Tibial artery (tissue), 4 donors: ENCODE results near the gene C17orf75.
A peak's percentile ranks its signal among the peaks of the same experiment; 100 is the strongest.
"Not testable (repeated sequence)": the region's sequence is repeated elsewhere in the genome, so short reads cannot be mapped to it uniquely, and the experiment has no call there.

Source experiments
- DNase-seq, 2 donors: peaks; one replicate each; pipeline ENCODE4 v3.0.0-alpha.2; 2019
- H3K27ac ChIP-seq, 2 donors: fragments of 200-600 bp; sonication (generic) in 1 of 2; 1 replicate in 1 of 2; 2 replicates in 1 of 2; pipeline ENCODE4 v1.5.1; 2018 to 2019; ENCODE audit warnings: mild to moderate bottlenecking in 1 of 2
- H3K27me3 ChIP-seq, 2 donors: fragments of 200-600 bp; sonication (generic) in 1 of 2; one replicate each; pipeline versions ENCODE4 v1.5.1 to v1.6.0; 2016 to 2019
- H3K36me3 ChIP-seq, 3 donors: fragments of 200-600 bp; sonication (generic) in 2 of 3; one replicate each; pipeline ENCODE4 v1.5.1; 2016 to 2019; ENCODE audit warnings: mild to moderate bottlenecking in 2 of 3
- H3K4me1 ChIP-seq, 4 donors: fragments of 200-600 bp; sonication (generic) in 2 of 4; 1 replicate in 3 of 4; 2 replicates in 1 of 4; pipeline ENCODE4 v1.5.1; 2016 to 2019
- H3K4me3 ChIP-seq, 2 donors: fragments of 200-600 bp; sonication (generic) in 1 of 2; 1 replicate in 1 of 2; 2 replicates in 1 of 2; pipeline ENCODE4 v1.5.1; 2018 to 2019; ENCODE audit warnings: mild to moderate bottlenecking in 2 of 2
- H3K9me3 ChIP-seq, 3 donors: fragments of 200-600 bp; sonication (generic) in 1 of 3; one replicate each; pipeline ENCODE4 v1.5.1; 2016 to 2019
- CTCF ChIP-seq, 2 experiments: fragments of 200-600 bp in 1 of 2; fragments of 450-650 bp in 1 of 2; IDR thresholded peaks; one replicate each; pipeline ENCODE4 v1.5.1; 2017 to 2019; ENCODE audit warnings: antibody characterized with exemption in 2 of 2, mild to moderate bottlenecking in 1 of 2, moderate library complexity in 1 of 2
- intact Hi-C: fragments of 100-400 bp; cut with DNase I; formaldehyde crosslinking; loops from one replicate; pipeline ENCODE4 v1.15.0; 2023; ENCODE audit warnings: low total_unique reads

Gene C17orf75

GRCh38 chr17:32319548-32319905 lies 22.4 kb downstream of the C17orf75 start:
- H3K27me3 ChIP-seq = no peaks in the 10 kb centered on the region
- H3K36me3 ChIP-seq = no peaks in the 10 kb centered on the region
- H3K9me3 ChIP-seq = no peaks in the 10 kb centered on the region
- H3K27ac ChIP-seq = no peak overlapping the region
- H3K4me1 ChIP-seq = no peaks in the 10 kb centered on the region
- intact Hi-C loops = loop anchor here (5.0 kb wide), 1 partner anchor 67 kb away; no protein-coding TSS in a partner anchor
- H3K4me3 ChIP-seq = no peak overlapping the region
- TF ChIP-seq CTCF (IDR thresholded peaks at IDR 0.05) = peak; percentile 89 to 95
- peak; percentile 63 to 82 for DNase-seq

GRCh38 chr17:32318071-32318470 lies 23.9 kb downstream of the C17orf75 start:
- Histone ChIP-seq H3K4me3 (no peak overlapping the region), H3K27me3 (no peaks in the 10 kb centered on the region), H3K9me3 (no peaks in the 10 kb centered on the region), H3K36me3 (no peaks in the 10 kb centered on the region), H3K4me1 (no peaks in the 10 kb centered on the region), H3K27ac (no peak overlapping the region)
- DNase-seq = no peak
- intact Hi-C loops = loop anchor here (5.0 kb wide), 1 partner anchor 66 kb away; no protein-coding TSS in a partner anchor
- no peak for TF ChIP-seq CTCF (IDR thresholded peaks at IDR 0.05)

GRCh38 chr17:32317353-32317752 lies 24.6 kb downstream of the C17orf75 start:
- no peak for TF ChIP-seq CTCF (IDR thresholded peaks at IDR 0.05)
- no peaks in the 10 kb centered on the region for H3K4me1 ChIP-seq
- intact Hi-C loops = loop anchor here (5.0 kb wide), 1 partner anchor 65 kb away; no protein-coding TSS in a partner anchor
- H3K9me3 ChIP-seq = no peaks in the 10 kb centered on the region
- no peak overlapping the region for H3K4me3 ChIP-seq
- H3K36me3 ChIP-seq = no peaks in the 10 kb centered on the region
- no peak for DNase-seq
- no peak overlapping the region for H3K27ac ChIP-seq
- no peaks in the 10 kb centered on the region for H3K27me3 ChIP-seq

GRCh38 chr17:32316653-32317052 lies 25.3 kb downstream of the C17orf75 start:
- H3K27me3 ChIP-seq, H3K4me1 ChIP-seq, DNase-seq, H3K4me3 ChIP-seq, H3K36me3 ChIP-seq, H3K27ac ChIP-seq, H3K9me3 ChIP-seq: not testable (repeated sequence)
- intact Hi-C loops = loop anchor here (5.0 kb wide), 1 partner anchor 64 kb away; no protein-coding TSS in a partner anchor

GRCh38 chr17:32315171-32315570 lies 26.8 kb downstream of the C17orf75 start:
- H3K27me3 ChIP-seq = no peaks in the 10 kb centered on the region
- H3K36me3 ChIP-seq = no peaks in the 10 kb centered on the region
- peaks cover 0 to 8% (median 4%) of the 10 kb centered on the region in 4 donors for H3K4me1 ChIP-seq
- H3K9me3 ChIP-seq = no peaks in the 10 kb centered on the region
- H3K27ac ChIP-seq = no peak overlapping the region
- DNase-seq = no peak
- no peak for TF ChIP-seq CTCF (IDR thresholded peaks at IDR 0.05)
- intact Hi-C loops = loop anchor here (5.0 kb wide), 1 partner anchor 63 kb away; no protein-coding TSS in a partner anchor
- H3K4me3 ChIP-seq = no peak overlapping the region

GRCh38 chr17:32314636-32315035 lies 27.3 kb downstream of the C17orf75 start:
- peaks cover 0 to 8% (median 4%) of the 10 kb centered on the region in 4 donors for H3K4me1 ChIP-seq
- no peak overlapping the region for H3K4me3 ChIP-seq
- no peak for TF ChIP-seq CTCF (IDR thresholded peaks at IDR 0.05)
- no peak for DNase-seq
- no peaks in the 10 kb centered on the region for H3K9me3 ChIP-seq
- intact Hi-C loops = loop anchor here (5.0 kb wide), 1 partner anchor 62 kb away; no protein-coding TSS in a partner anchor
- H3K27ac ChIP-seq = no peak overlapping the region
- no peaks in the 10 kb centered on the region for H3K36me3 ChIP-seq
- H3K27me3 ChIP-seq = no peaks in the 10 kb centered on the region
